HS-27A (cell line): ENCODE measurements around the gene TOP2B.

Experiments used
- DNase-seq: peaks from one replicate; pipeline ENCODE4 v3.0.0-alpha.2; 2012; ENCODE audit warnings: low read depth, missing footprints

Gene TOP2B

GRCh38 chr3:25673738-25674298 is 9.1 kb upstream of the TOP2B start:
- no peak for DNase-seq

GRCh38 chr3:25665315-25666280 is 891 bp upstream of the TOP2B start:
- DNase-seq = no peak

DNA sequence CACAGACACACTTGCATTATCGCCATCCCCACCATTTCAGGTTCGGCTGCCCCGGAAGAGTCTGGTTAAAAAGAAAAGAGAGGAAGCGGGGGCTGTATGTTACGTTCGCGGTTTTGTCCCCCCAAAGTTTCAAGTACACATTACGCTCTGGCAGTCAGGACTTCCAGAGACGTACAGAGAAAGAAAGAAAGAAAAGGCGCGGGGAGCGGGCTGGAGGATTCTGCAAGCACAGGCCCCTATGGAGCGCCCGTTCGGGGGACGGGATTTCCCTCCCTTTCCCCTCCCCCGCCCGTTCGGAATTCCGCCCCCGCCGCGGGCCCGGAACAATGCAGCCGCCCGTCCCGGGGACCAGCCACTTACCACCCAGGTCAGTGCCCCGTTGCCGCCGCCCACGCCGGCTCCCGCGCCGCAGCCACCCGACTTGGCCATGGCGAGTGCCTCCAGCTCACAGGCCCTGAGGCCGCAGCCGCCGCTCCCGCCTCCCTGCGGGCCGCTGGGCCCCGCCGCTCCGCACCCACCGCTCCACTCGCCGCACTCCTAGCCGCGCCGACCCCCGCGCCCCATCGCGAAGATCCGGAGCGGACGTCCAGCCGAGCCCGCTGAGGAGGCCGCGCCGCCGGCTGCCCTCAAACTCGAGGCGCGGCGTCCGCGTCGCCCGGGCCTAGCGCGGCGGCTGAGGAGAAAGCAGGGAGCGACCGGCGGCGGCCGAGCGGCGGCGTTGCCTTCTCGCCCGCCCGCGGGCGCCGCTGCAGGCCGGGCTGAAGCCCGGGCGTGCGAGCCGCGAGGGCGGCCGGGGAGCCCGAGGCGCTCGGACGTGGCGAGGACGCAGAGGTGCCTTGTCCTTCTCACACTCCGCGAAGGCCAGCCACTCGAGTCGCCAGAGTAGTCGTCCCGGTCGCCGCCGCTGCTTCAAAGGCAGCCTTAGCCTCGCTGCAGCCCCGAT is 567 bp downstream of the TOP2B start:
- DNase-seq = no peak

DNA sequence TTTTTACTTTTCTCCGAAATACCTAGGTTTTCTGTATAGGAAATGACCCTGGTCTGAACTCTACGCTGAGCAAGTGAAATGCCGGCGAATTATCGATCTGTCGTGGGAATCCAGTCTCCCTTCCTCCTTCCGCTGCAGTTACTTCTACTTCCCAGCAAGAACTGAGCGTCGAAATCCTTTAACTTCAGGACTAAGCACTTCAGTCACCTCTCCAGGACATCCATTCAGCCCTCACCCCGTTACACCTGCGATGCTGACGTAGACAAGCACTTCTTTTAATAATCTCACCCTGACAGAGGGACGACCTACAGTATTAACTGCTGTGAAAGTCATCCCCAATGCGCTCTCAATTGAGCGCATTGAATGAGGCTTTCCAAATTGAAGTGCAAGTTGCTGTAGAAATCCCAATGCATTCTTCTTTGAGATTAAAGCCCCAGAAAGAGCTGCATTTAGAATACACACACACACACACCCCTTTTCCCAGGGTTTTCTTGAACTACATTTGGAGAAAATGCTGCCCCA is 1.3 kb downstream of the TOP2B start:
- peak; percentile 24 for DNase-seq

GRCh38 chr3:25662736-25663320 is 1.9 kb downstream of the TOP2B start:
- DNase-seq = no peak

DNA sequence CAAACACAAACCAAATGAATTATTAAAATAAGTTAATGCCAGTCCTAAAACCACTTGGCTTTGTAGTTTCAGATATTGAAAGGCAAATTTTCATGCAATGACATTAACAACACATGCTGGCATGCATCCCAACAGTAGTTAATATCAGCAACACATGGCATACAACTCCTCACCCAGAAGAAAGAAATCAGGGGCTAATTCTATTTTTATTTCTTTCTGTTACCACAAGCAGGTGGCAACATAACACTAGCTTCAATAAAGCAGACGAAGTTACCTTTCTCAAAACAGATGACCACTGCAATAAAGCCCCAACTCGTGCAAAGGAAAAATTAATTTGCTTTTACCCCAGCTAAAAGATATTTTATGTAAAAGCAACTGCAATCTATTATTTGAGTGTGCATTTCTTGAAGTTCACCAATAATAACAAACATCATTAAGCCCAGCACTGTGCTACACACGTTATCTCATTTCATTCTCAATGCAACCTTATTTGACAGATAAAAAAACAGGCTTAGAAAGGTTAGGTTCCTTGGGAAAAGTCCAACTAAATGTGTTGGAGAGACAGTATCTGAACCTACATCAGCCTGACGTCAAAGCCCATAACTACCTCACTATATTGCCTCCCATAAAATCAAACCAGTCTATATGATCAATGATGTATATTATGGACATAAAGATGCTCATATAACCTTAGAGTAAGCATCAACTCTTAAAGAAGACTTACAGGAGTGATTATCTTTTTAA is 2.8 kb downstream of the TOP2B start:
- no peak for DNase-seq

DNA sequence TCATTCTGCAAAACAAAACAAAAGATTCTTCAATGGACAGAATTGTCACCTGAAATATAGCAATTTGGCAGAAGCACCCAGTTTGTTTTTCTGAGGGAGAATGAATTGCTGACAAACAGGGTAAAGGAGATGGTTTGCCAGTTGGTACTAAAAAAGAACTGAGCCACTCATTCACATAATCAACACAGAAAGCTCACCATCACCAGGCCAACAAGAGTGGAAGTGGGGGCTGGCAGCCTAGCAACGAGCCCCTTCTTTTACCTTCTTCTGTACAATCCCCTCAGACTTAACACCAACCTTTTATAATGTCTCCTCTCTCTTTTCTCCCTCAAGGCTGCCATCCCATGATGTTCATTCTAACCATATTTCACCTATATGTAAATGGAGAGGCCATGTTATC is 5.9 kb downstream of the TOP2B start:
- no peak for DNase-seq

- no peak for DNase-seq
Measured at GRCh38 chr3:25657293-25657692, 7.4 kb downstream of the TOP2B start.

- no peak for DNase-seq
Measured at GRCh38 chr3:25655659-25656058, 9.0 kb downstream of the TOP2B start.

- no peak for DNase-seq
Measured at GRCh38 chr3:25654576-25654975, 10.1 kb downstream of the TOP2B start.

GRCh38 chr3:25653322-25653721 is 11.4 kb downstream of the TOP2B start:
- DNase-seq = no peak

- DNase-seq = no peak
Measured at GRCh38 chr3:25652921-25653320, 11.8 kb downstream of the TOP2B start.

DNA sequence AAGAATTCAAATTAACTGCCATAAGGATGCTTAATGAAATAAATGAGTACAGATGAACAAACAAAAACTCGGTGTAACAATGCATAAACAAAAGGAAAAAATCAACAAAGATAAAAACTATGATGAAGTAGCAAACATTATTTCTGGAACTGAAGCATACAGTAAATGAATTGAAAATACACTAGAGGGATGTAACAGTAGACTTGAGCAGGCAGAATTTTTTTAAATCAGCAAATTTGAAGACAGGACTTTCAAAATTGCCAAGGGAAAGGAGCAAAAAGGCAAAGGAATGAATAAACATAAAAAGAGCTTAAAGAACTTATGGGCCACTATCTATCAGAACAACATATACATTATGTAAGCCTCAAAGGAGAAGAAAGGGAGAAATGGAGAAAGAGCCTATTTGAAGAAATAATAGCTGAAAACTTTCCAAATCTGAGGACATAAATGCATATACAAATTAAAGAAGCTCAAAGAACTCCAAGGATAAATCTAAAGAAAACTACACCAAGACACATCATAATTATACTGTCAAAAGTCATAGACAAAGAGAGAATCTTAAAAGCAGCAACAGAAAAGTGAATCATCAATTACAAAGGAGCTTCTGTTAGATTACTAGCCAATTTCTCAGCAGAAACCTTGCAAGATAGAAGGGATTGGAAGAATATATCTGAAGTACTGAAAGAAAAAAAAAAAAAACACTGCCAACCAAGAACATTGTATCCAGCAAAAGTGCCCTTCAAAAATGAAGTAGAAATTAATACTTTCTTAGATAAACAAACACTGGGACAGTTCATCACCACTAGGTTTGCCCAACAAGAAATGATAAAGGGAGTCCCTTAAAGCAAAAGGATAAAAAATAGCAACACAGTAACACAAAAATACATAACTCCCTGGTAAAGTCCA is 15.5 kb downstream of the TOP2B start:
- DNase-seq = no peak

GRCh38 chr3:25648107-25648535 is 16.6 kb downstream of the TOP2B start:
- DNase-seq = peak; percentile 63

GRCh38 chr3:25635038-25635437 is 29.7 kb downstream of the TOP2B start:
- DNase-seq = no peak

DNA sequence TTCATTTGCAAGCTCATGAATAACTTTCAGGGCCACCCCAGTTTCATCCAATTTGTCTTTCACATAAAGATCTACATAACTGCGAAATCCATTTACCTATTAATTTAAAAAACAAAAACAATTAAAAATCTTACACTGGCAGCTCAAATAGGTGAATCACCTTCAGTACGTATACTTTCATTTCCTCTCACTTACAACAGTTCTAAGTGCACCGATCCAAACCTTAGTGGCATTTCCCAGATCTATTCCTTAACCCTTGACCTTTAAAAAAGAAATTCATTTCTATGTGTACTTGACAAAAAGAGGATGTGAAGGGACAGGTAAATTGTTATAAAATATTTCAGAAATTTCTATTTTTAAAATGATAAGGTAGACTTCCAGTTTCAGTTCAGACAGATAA is 30.8 kb downstream of the TOP2B start:
- no peak for DNase-seq

DNA sequence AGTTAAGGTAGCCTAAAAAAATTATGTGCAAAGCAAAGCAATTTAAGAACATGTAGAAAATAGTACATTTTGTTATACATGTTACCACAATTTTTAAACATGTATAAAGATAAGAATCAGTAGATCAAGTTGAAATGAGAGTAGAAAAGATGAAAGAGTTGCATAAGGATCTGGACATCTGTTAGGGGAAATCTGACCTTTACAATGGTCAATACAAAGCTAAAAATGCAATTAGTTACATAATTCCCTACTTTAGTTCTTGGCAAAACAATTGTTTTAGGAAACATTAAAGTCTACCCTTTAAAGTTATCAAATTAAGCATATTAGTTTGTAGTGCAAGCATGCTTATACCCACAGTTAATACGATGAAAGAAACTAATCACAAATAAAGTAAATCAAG is 32.7 kb downstream of the TOP2B start:
- DNase-seq = no peak

DNA sequence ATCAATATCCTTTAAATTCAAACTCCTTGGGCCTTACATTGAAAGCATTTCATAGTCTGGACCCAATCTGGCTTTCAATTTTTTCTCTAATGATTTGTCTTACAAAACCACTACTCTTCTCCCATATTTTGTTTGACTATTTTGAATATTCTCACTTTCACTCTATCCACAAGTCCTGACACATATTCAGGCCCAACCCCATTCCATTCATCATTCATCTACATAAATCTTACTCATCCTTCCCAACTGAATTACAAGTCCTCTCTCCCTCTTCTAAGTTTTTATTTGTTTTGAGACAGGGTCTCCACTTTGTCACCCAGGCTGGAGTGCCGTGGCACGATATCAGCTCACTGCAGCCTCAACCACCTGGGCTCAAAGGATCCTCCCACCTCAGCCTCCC is 43.6 kb downstream of the TOP2B start:
- no peak for DNase-seq

GRCh38 chr3:25620493-25620892 is 44.2 kb downstream of the TOP2B start:
- no peak for DNase-seq

DNA sequence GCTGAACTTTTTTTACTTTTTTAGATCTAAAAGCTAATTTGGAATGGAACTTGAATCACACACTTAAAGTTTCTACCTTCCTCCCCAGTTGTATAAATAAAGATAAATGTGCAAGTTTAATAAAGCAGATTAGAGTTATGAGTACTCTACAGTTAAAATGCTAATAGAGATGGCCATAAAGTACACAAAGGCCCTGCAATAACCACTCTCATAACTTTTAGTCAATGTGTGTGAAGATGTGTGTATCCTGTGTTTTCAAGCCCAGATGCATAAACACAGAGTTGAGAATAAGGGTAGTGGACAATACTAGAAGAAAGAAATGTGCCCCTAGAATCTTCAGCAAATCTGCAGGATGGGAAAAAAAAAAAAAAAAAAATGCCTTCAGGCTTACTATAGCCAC is 45.3 kb downstream of the TOP2B start:
- no peak for DNase-seq
